G401 (cell line): Measurements from ENCODE around the gene LDAF1. TPM values are rescaled to one million over a fixed set of nuclear protein-coding genes. Genes with fewer than 3 reads are reported as not detected.
"Not testable (repeated sequence)": the region's sequence is repeated elsewhere in the genome, so short reads cannot be mapped to it uniquely, and the experiment has no call there.

Source experiments
- DNase-seq: peaks from one replicate; pipeline ENCODE4 v3.0.0-alpha.2; 2015; ENCODE audit warnings: low spot score
- in situ Hi-C: cut with HindIII; loops from 2 replicates; pipeline ENCODE4 v1.10.0; 2016; ENCODE audit warnings: low sequenced_read_pairs, mixed read lengths
- total RNA-seq: library from RNA; depleted of rRNA; stranded (reverse); fragments of >200 nt; shearing (Covaris generic); gene quantifications from 2 replicates; pipeline ENCODE4 v1.2.3, GENCODE V29; 2014; rRNA removed

LDAF1 gene
- 13.5 TPM in 1 of 2 replicates, not detected in the other for total RNA-seq

GRCh38 chr16:21158208-21159110 lies at the start of gene LDAF1:
Gene LDAF1, plus strand, starts transcription at chr16:21158674. Its CDS starts 2,509 bp downstream, at chr16:21161183.
- DNase-seq: peak; percentile 85
- in situ Hi-C loops: no loop called here

GRCh38 chr16:21115551-21115950 lies 42.9 kb upstream of the LDAF1 start:
- DNase-seq, in situ Hi-C loops: not testable (repeated sequence)

GRCh38 chr16:21116148-21116693 lies 42.3 kb upstream of the LDAF1 start:
- in situ Hi-C loops: no loop called here
- DNase-seq: no peak

- in situ Hi-C loops: no loop called here
- no peak for DNase-seq
Measured at GRCh38 chr16:21117567-21117966, 40.9 kb upstream of the LDAF1 start.

GRCh38 chr16:21120976-21121520 lies 37.4 kb upstream of the LDAF1 start:
- in situ Hi-C loops: no loop called here
- no peak for DNase-seq

- DNase-seq: no peak
Measured at GRCh38 chr16:21125191-21125590, 33.3 kb upstream of the LDAF1 start.

GRCh38 chr16:21126518-21126917 lies 32.0 kb upstream of the LDAF1 start:
- DNase-seq: no peak
- in situ Hi-C loops: no loop called here

More at GRCh38 chr16:21125191-21125590, 33.3 kb upstream of the LDAF1 start:
- in situ Hi-C loops: no loop called here

- in situ Hi-C loops: no loop called here
- no peak for DNase-seq
Measured at GRCh38 chr16:21128991-21129390, 29.5 kb upstream of the LDAF1 start.

GRCh38 chr16:21130811-21131210 lies 27.7 kb upstream of the LDAF1 start:
- in situ Hi-C loops: no loop called here
- DNase-seq: no peak

- in situ Hi-C loops: no loop called here
- DNase-seq: no peak
Measured at GRCh38 chr16:21134053-21134452, 24.4 kb upstream of the LDAF1 start.

GRCh38 chr16:21145738-21146137 lies 12.7 kb upstream of the LDAF1 start:
- in situ Hi-C loops: no loop called here
- no peak for DNase-seq

GRCh38 chr16:21150375-21151001 lies 8.0 kb upstream of the LDAF1 start, which contains the start of gene DNAH3:
Gene DNAH3, minus strand, starts transcription at chr16:21150846. Its CDS starts 527 bp downstream, at chr16:21150319.
- in situ Hi-C loops: no loop called here
- no peak for DNase-seq

- in situ Hi-C loops, DNase-seq: not testable (repeated sequence)
Measured at GRCh38 chr16:21152160-21153030, 6.1 kb upstream of the LDAF1 start.

GRCh38 chr16:21153124-21153729 lies 5.2 kb upstream of the LDAF1 start:
- DNase-seq, in situ Hi-C loops: not testable (repeated sequence)

- in situ Hi-C loops, DNase-seq: not testable (repeated sequence)
Measured at GRCh38 chr16:21156011-21156410, 2.5 kb upstream of the LDAF1 start.

- in situ Hi-C loops: no loop called here
- DNase-seq: peak; percentile 90
Measured at GRCh38 chr16:21156767-21157467, 1.6 kb upstream of the LDAF1 start.

- in situ Hi-C loops: no loop called here
- no peak for DNase-seq
Measured at GRCh38 chr16:21157632-21158031, 842 bp upstream of the LDAF1 start.
